ENCODE data around the gene ERC2. TPM values are rescaled to one million over a fixed set of nuclear protein-coding genes. Genes with fewer than 3 reads are reported as not detected.

The ERC2 gene
- total and polyA plus RNA-seq, 12 donors: 0.22 to 4.2 (median 1.7) TPM

DNA sequence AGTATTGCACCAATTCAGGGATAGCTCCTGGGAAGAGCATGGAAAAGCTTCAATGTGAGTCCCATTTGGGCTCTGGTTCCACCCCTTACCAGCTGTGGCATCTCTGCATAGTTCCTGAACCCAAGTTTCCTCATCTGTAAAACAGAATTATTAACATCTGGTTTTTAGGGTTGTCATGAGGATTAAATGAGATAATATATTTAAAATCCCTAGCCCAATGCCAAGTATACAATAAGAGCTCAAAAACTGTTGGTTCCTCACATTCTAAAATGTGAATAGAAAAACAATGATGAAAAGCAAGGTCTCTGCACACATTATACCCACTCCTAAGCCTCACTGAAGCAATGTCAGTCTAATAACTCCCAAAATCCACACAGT, 743.9 kb downstream of the ERC2 start:
- Histone ChIP-seq H3K4me1 (no peaks in the 10 kb centered on the region), H3K27ac (no peak overlapping the region), H3K9me3 (no peaks in the 10 kb centered on the region), H3K27me3 (peaks cover 0 to 41% (median 11%) of the 10 kb centered on the region in 7 donors), H3K4me3 (no peak overlapping the region), H3K36me3 (no peaks in the 10 kb centered on the region)
- intact Hi-C loops (cut with DNase I): loop anchor here in 7 of 10 donors (5.0 to 10.0 kb wide), 5 partner anchors 220 to 870 kb away; partner anchors contain the start of gene WNT5A (in 5 of the 7)
- DNase-seq (no peak), ATAC-seq (no peak)
- TF ChIP-seq, protein P1, sequence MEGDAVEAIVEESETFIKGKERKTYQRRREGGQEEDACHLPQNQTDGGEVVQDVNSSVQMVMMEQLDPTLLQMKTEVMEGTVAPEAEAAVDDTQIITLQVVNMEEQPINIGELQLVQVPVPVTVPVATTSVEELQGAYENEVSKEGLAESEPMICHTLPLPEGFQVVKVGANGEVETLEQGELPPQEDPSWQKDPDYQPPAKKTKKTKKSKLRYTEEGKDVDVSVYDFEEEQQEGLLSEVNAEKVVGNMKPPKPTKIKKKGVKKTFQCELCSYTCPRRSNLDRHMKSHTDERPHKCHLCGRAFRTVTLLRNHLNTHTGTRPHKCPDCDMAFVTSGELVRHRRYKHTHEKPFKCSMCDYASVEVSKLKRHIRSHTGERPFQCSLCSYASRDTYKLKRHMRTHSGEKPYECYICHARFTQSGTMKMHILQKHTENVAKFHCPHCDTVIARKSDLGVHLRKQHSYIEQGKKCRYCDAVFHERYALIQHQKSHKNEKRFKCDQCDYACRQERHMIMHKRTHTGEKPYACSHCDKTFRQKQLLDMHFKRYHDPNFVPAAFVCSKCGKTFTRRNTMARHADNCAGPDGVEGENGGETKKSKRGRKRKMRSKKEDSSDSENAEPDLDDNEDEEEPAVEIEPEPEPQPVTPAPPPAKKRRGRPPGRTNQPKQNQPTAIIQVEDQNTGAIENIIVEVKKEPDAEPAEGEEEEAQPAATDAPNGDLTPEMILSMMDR (IDR thresholded peaks at IDR 0.05): no peak

DNA sequence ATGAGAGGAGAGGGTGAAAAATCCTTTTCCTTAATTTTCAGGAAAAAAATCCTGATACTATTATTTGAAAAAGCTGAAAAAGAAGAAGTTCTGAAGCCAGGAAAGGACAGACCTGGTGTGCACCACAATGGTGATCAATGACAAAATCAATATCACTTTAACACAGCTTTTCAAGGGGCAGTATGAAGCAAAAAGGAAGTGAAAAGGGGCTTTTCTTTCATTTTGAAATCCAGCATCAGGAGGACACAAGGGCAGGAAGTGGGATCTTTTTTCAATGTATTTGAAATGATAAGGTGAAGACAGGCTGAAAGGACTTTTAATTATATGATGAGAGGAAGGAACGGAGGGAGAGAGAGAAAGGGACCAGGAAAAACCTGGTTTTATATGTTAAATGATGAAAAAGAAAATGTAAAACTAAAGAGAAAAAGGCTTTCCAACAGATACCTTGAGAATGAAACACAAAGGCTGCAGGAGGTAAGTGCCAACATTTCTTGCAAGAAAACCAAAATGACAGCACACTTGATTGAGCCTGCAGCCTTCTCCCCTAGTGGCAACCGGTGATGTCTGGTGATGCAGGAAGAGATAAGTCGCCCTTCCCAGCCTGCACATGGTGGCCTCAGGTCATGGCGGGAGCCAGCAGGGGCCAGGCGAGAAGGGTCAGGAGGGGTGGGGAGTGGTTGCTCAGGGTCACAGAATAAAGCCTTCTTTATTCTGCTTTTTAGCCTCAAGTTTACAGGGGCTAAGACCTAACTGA, 744.4 kb downstream of the ERC2 start:
- TF ChIP-seq, protein P1 (IDR thresholded peaks at IDR 0.05): no peak
- Histone ChIP-seq H3K36me3 (no peaks in the 10 kb centered on the region), H3K27ac (no peak overlapping the region), H3K4me3 (no peak overlapping the region), H3K9me3 (no peaks in the 10 kb centered on the region), H3K27me3 (peaks cover 0 to 41% (median 11%) of the 10 kb centered on the region in 7 donors), H3K4me1 (no peaks in the 10 kb centered on the region)
- WGBS, 2 donors: 56 to 62% methylated on average over 5 of the region's 5 CpGs
- DNase-seq (no peak), ATAC-seq (no peak)
- intact Hi-C loops (cut with DNase I): loop anchor here in 7 of 10 donors (5.0 to 10.0 kb wide), 5 partner anchors 219 to 869 kb away; partner anchors contain the start of gene WNT5A (in 5 of the 7)

DNA sequence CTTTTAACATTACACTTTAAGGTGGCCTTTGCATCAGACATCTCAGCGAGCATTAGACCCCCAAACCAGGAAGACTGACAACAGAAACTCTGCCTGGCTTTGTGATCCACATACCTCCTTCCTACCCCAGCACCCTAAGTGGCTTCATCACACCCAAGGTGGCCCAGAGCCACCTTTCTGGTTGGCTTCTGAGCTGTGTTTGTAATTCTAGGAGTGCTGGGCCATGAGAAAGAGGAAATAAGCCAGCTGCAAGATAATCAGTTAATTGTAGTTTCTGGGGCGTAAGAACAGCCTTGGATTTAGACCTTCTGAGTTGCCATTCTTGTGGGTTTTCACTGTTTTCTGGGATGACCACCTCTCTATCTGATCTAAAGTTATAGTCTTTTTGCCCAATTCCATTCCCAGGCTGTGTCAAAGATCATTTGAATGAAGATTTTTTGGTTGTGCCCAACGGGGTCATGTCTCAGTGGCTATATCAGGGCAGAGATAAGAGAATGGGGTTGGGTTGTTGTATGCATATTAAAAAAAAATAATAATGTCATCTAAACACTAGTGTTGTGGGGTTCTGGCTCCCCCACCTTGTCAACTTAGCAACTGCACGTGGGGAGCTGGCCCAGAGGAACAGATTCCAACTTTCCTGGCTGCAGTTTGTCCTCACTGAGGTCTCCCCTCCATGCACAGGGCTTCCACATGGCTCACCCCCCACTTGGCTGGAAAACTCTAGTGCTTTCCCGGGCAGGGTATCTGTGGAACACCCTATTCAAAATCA, 746.4 kb downstream of the ERC2 start:
- peak in 2 of 8 donors; percentile 17 to 52 for ATAC-seq
- 42 to 43% methylated on average over 5 of the region's 5 CpGs for WGBS, 2 donors

DNA sequence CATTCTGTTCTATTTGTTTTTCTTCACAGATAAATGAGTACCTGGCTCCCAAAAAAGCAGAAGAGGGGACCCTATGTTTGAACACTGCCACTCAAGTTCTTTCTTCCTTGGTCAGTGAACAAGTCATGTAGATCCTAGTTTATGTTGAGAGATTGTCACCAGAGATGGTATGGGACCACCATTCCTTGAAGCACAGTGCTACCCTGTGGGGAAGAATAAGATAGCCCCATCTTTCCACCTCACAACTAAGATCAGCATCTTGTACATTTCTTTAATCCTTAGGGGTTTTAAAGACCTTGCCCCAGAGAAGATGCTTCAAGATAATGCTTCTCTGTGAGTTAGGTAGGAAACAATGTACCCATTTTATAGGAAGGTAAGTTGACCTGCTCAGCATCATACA, 747.7 kb downstream of the ERC2 start:
- Histone ChIP-seq H3K36me3 (no peaks in the 10 kb centered on the region), H3K4me1 (peaks cover 0 to 7% (median 0%) of the 10 kb centered on the region in 9 donors), H3K4me3 (no peak overlapping the region), H3K27me3 (peaks cover 0 to 40% (median 11%) of the 10 kb centered on the region in 7 donors), H3K27ac (no peak overlapping the region), H3K9me3 (no peaks in the 10 kb centered on the region)
- TF ChIP-seq, protein P1 (IDR thresholded peaks at IDR 0.05): peak in 1 of 9 donors; percentile 11
- intact Hi-C loops (cut with DNase I): loop anchor here in 7 of 10 donors (5.0 to 10.0 kb wide), 5 partner anchors 216 to 866 kb away; partner anchors contain the start of gene WNT5A (in 5 of the 7)
- no peak for DNase-seq
- no peak for ATAC-seq

More for the DNA sequence above, 746.4 kb downstream of the ERC2 start:
- peaks cover 0 to 7% (median 0%) of the 10 kb centered on the region in 9 donors for H3K4me1 ChIP-seq
- TF ChIP-seq, protein P1 (IDR thresholded peaks at IDR 0.05): peak in 7 of 9 donors; percentile 33 to 57 (median 48)
- H3K4me3 ChIP-seq: no peak overlapping the region
- H3K27ac ChIP-seq: no peak overlapping the region
- intact Hi-C loops (cut with DNase I): loop anchor here in 7 of 10 donors (5.0 to 10.0 kb wide), 5 partner anchors 217 to 867 kb away; partner anchors contain the start of gene WNT5A (in 5 of the 7)
- peak in 1 of 2 donors; percentile 12 for DNase-seq
- peaks cover 0 to 41% (median 11%) of the 10 kb centered on the region in 7 donors for H3K27me3 ChIP-seq
- H3K9me3 ChIP-seq: no peaks in the 10 kb centered on the region
- H3K36me3 ChIP-seq: no peaks in the 10 kb centered on the region

Measured in heart right ventricle (tissue), 16 donors.